HEK293 (cell line): Measurements from ENCODE around the gene ATOH8.
A peak's percentile ranks its signal among the peaks of the same experiment; 100 is the strongest.

ENCODE experiments used
- CTCF ChIA-PET: fragments of 350-600 bp; formaldehyde crosslinking; extraction: SDS; loops from one replicate; lab custom pipeline; 2021; ENCODE audit warnings: antibody characterized with exemption; lab: Yijun Ruan, JAX
- POLR2A ChIA-PET: fragments of 300-600 bp; formaldehyde crosslinking; extraction: SDS; loops from one replicate; lab custom pipeline; 2020; ENCODE audit warnings: antibody characterized with exemption, inconsistent platforms; lab: Yijun Ruan, JAX
- H3K27ac ChIP-seq: fragments of 200-500 bp; sonication (Bioruptor generic); 2 replicates; pipeline ENCODE4 v1.5.1; 2014; ENCODE audit warnings: low read depth, low read length, control low read depth, inconsistent platforms; ENCODE audit errors: extremely low read depth
- H3K36me3 ChIP-seq, 2 experiments: fragments of 200-500 bp in 1 of 2; sonication (Bioruptor generic) in 1 of 2; 1 replicate in 1 of 2; 2 replicates in 1 of 2; pipeline ENCODE4 v1.5.1; 2014 to 2017; ENCODE audit warnings: inconsistent platforms in 2 of 2, low read length in 2 of 2; ENCODE audit not compliant: control insufficient read depth in 2 of 2, insufficient read depth in 1 of 2
- H3K4me1 ChIP-seq: fragments of 200-500 bp; sonication (Bioruptor generic); 2 replicates; pipeline ENCODE4 v1.5.1; 2014; ENCODE audit warnings: mild to moderate bottlenecking, low read length, inconsistent platforms; ENCODE audit not compliant: control insufficient read depth, insufficient read depth
- H3K4me3 ChIP-seq: 2 replicates; pipeline ENCODE4 v1.5.1; 2011; ENCODE audit warnings: low read depth, mild to moderate bottlenecking, control low read depth, low read length, moderate library complexity
- H3K9me3 ChIP-seq: fragments of 200-500 bp; sonication (Bioruptor generic); 2 replicates; pipeline ENCODE4 v1.5.1; 2014; ENCODE audit warnings: low read depth, low read length, inconsistent platforms; ENCODE audit not compliant: control insufficient read depth, insufficient read depth
- BCL11A ChIP-seq: fragments of 450-650 bp; formaldehyde crosslinking; IDR thresholded peaks from 2 replicates; pipeline ENCODE4 v1.5.1; 2016; ENCODE audit warnings: low read depth, missing biosample characterization, missing genetic modification characterization
- HOXA7 ChIP-seq: sonication (generic); formaldehyde crosslinking; IDR thresholded peaks from 2 replicates; pipeline ENCODE4 v1.8.1; 2022; ENCODE audit warnings: missing genetic modification reagents, borderline replicate concordance
- KLF16 ChIP-seq: fragments of 450-650 bp; formaldehyde crosslinking; IDR thresholded peaks from 2 replicates; pipeline ENCODE4 v1.5.1; 2017; ENCODE audit warnings: missing biosample characterization, missing genetic modification characterization
- PRDM2 ChIP-seq: fragments of 450-650 bp; formaldehyde crosslinking; IDR thresholded peaks from 2 replicates; pipeline ENCODE4 v1.5.1; 2016; ENCODE audit warnings: missing biosample characterization, missing genetic modification characterization, borderline replicate concordance
- RBAK ChIP-seq: fragments of 450-650 bp; formaldehyde crosslinking; IDR thresholded peaks from 2 replicates; pipeline ENCODE4 v1.5.1; 2016; ENCODE audit warnings: missing biosample characterization, missing genetic modification characterization
- SCRT1 ChIP-seq: fragments of 450-650 bp; formaldehyde crosslinking; IDR thresholded peaks from 2 replicates; pipeline ENCODE4 v1.5.1; 2016; ENCODE audit warnings: missing biosample characterization, missing genetic modification characterization, borderline replicate concordance
- SP2 ChIP-seq: fragments of 450-650 bp; formaldehyde crosslinking; IDR thresholded peaks from 2 replicates; pipeline ENCODE4 v1.5.1; 2016; ENCODE audit warnings: missing biosample characterization, missing genetic modification characterization
- TRIM28 ChIP-seq: IDR thresholded peaks from 2 replicates; pipeline ENCODE4 v1.6.1; 2011; ENCODE audit warnings: low read length, control low read depth, borderline replicate concordance
- YY2 ChIP-seq: fragments of 450-650 bp; formaldehyde crosslinking; IDR thresholded peaks from 2 replicates; pipeline ENCODE4 v1.5.1; 2016; ENCODE audit warnings: missing biosample characterization, missing genetic modification characterization
- ZBTB48 ChIP-seq: fragments of 450-650 bp; formaldehyde crosslinking; IDR thresholded peaks from 2 replicates; pipeline ENCODE4 v1.5.1; 2016; ENCODE audit warnings: missing biosample characterization, missing genetic modification characterization
- ZIC2 ChIP-seq: fragments of 450-650 bp; formaldehyde crosslinking; IDR thresholded peaks from 2 replicates; pipeline ENCODE4 v1.5.1; 2016; ENCODE audit warnings: missing biosample characterization, missing genetic modification characterization
- ZNF600 ChIP-seq: fragments of 450-650 bp; formaldehyde crosslinking; IDR thresholded peaks from 2 replicates; pipeline ENCODE4 v1.5.1; 2016; ENCODE audit warnings: missing biosample characterization, missing genetic modification characterization
- ZNF639 ChIP-seq: fragments of 450-650 bp; formaldehyde crosslinking; IDR thresholded peaks from 2 replicates; pipeline ENCODE4 v1.5.1; 2016; ENCODE audit warnings: missing biosample characterization, missing genetic modification characterization
- ZNF654 ChIP-seq: fragments of 450-650 bp; formaldehyde crosslinking; IDR thresholded peaks from 2 replicates; pipeline ENCODE4 v1.5.1; 2016; ENCODE audit warnings: low read depth, missing biosample characterization, missing genetic modification characterization
- ZNF747 ChIP-seq: fragments of 450-650 bp; formaldehyde crosslinking; IDR thresholded peaks from 2 replicates; pipeline ENCODE4 v1.5.1; 2016; ENCODE audit warnings: missing biosample characterization, missing genetic modification characterization
- TF ChIP-seq, protein P1 (sequence below): fragments of 450-650 bp; formaldehyde crosslinking; IDR thresholded peaks from 2 replicates; pipeline ENCODE4 v1.5.1; 2016; ENCODE audit warnings: missing biosample characterization, missing genetic modification characterization

The ATOH8 gene

GRCh38 chr2:85750587-85751575 is 2.9 kb upstream of the ATOH8 start:
- TF ChIP-seq YY2 (tag by site-specific recombination), result no peak
- no peak for TF ChIP-seq ZNF747 (tag by site-specific recombination)
- peak; percentile 84 for TF ChIP-seq ZBTB48 (tag by site-specific recombination)
- TF ChIP-seq BCL11A (tag by site-specific recombination), result no peak
- TF ChIP-seq ZNF654 (tag by site-specific recombination), result peak; percentile 56
- 0 out of 2 replicates have a peak, but pooled peaks have one; percentile 23 for TF ChIP-seq TRIM28
- TF ChIP-seq, protein P1, sequence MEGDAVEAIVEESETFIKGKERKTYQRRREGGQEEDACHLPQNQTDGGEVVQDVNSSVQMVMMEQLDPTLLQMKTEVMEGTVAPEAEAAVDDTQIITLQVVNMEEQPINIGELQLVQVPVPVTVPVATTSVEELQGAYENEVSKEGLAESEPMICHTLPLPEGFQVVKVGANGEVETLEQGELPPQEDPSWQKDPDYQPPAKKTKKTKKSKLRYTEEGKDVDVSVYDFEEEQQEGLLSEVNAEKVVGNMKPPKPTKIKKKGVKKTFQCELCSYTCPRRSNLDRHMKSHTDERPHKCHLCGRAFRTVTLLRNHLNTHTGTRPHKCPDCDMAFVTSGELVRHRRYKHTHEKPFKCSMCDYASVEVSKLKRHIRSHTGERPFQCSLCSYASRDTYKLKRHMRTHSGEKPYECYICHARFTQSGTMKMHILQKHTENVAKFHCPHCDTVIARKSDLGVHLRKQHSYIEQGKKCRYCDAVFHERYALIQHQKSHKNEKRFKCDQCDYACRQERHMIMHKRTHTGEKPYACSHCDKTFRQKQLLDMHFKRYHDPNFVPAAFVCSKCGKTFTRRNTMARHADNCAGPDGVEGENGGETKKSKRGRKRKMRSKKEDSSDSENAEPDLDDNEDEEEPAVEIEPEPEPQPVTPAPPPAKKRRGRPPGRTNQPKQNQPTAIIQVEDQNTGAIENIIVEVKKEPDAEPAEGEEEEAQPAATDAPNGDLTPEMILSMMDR (tag by site-specific recombination), result peak; percentile 73; the same call in 1 of the 2 replicates
- TF ChIP-seq ZIC2 (tag by site-specific recombination), result 0 out of 2 replicates have a peak, but pooled peaks have one; percentile 19
- peak; percentile 63 for TF ChIP-seq ZNF600 (tag by site-specific recombination)
- ChIA-PET POLR2A (interaction anchor here (0.9 to 1.1 kb wide), 2 partner anchors 9 to 21 kb away, joined by 3 to 4 read pairs; no protein-coding TSS in a partner anchor), CTCF (interaction anchor here (0.5 to 6.2 kb wide), 26 partner anchors 9 to 708 kb away, joined by 3 to 125 read pairs (median 4); no protein-coding TSS in a partner anchor)
- Histone ChIP-seq H3K27ac (no peak overlapping the region), H3K4me3 (no peak overlapping the region), H3K36me3 (no peaks in the 10 kb centered on the region), H3K9me3 (no peaks in the 10 kb centered on the region), H3K4me1 (peaks cover 12% of the 10 kb centered on the region)

DNA sequence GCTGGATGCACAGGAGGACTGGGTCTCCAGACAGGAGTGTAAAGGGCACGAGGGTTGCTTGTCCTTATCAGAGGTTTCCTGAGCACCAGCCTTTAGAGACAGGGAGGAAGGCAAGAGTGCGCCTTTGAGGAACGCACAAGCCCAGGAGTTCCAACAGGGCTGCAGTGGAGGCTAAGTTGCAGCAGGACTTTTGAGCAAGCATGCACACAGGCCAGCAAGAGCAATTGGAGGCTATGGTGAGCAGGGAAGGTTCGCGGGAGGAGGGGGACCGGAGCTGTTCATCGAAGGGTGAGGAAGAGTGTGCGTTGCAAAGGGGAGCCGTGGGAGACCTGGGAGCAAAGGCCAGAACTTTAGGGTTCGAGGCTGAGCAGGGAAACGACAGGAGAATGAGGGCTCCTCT is 2.2 kb upstream of the ATOH8 start:
- H3K36me3 ChIP-seq, result no peaks in the 10 kb centered on the region
- CTCF ChIA-PET, result interaction anchor here (0.6 to 6.2 kb wide), 16 partner anchors 11 to 548 kb away, joined by 3 to 125 read pairs (median 5); no protein-coding TSS in a partner anchor
- POLR2A ChIA-PET, result interaction anchor here (0.9 to 1.1 kb wide), 2 partner anchors 9 to 21 kb away, joined by 3 to 4 read pairs; no protein-coding TSS in a partner anchor
- TF ChIP-seq KLF16 (tag by site-specific recombination), result no peak
- no peak for TF ChIP-seq RBAK
- no peak for TF ChIP-seq SCRT1 (tag by site-specific recombination)
- TF ChIP-seq PRDM2 (tag by site-specific recombination), result no peak
- TF ChIP-seq HOXA7 (CRISPR knock-in tag), result no peak
- no peak for TF ChIP-seq ZNF639
- TF ChIP-seq SP2 (tag by site-specific recombination), result no peak
- no peak overlapping the region for H3K4me3 ChIP-seq
- no peak overlapping the region for H3K27ac ChIP-seq
- H3K4me1 ChIP-seq, result peaks cover 12% of the 10 kb centered on the region
- H3K9me3 ChIP-seq, result no peaks in the 10 kb centered on the region
